B cell (primary cell): Measurements from ENCODE around the gene PPFIA2. TPM values are rescaled to one million over a fixed set of nuclear protein-coding genes. Genes with fewer than 3 reads are reported as not detected.

ENCODE experiments used
- ATAC-seq: fragments of 200-7000 bp; cut with Tn5 transposase; one replicate; pipeline ENCODE4 v1.10.0; 2021; ENCODE audit warnings: low read depth, mild to moderate bottlenecking, moderate number of reproducible peaks, moderate library complexity
- CTCF ChIA-PET: fragments of 350-600 bp; sonication (Branson Sonifier 250); formaldehyde crosslinking; loops from one replicate; lab custom pipeline; 2021; ENCODE audit warnings: antibody characterized with exemption, inconsistent platforms; lab: Charles Lee
- POLR2A ChIA-PET: fragments of 350-600 bp; sonication (Branson Sonifier 250); formaldehyde crosslinking; loops from one replicate; lab custom pipeline; 2021; ENCODE audit warnings: antibody characterized with exemption; lab: Charles Lee
- DNase-seq: peaks from one replicate; pipeline ENCODE4 v3.0.0; 2013
- H2AFZ ChIP-seq: 2 replicates; pipeline ENCODE4 v1.6.1; 2012; ENCODE audit warnings: mild to moderate bottlenecking, low read depth, low read length; ENCODE audit not compliant: insufficient read depth, poor library complexity, severe bottlenecking
- H3K27ac ChIP-seq, 2 donors: 1 replicate in 1 of 2; 2 replicates in 1 of 2; pipeline ENCODE4 v1.5.1; 2012 to 2013; ENCODE audit warnings: low read length in 2 of 2, mild to moderate bottlenecking in 2 of 2, moderate library complexity in 1 of 2
- H3K27me3 ChIP-seq, 4 experiments: fragments of 200-600 bp in 1 of 4; sonication (generic) in 1 of 4; replicated peaks in 1 of 4; 1 replicate in 2 of 4; 2 replicates in 2 of 4; pipeline versions ENCODE4 v1.6.1 to v1.7.0; 2013 to 2016; ENCODE audit warnings: low read length in 3 of 4, mild to moderate bottlenecking in 2 of 4, mixed read lengths in 1 of 4, moderate library complexity in 1 of 4; ENCODE audit not compliant: insufficient read depth in 4 of 4, control insufficient read depth in 3 of 4; ENCODE audit errors: control extremely low read depth in 1 of 4
- H3K36me3 ChIP-seq, 2 experiments: replicated peaks in 1 of 2; 1 replicate in 1 of 2; 2 replicates in 1 of 2; pipeline versions ENCODE4 v1.6.1 to v1.7.1; 2013; ENCODE audit warnings: low read length in 1 of 2; ENCODE audit not compliant: insufficient read depth in 2 of 2, control insufficient read depth in 1 of 2; ENCODE audit errors: control extremely low read depth in 1 of 2, extremely low read depth in 1 of 2
- H3K4me1 ChIP-seq, 2 donors: fragments of 200-600 bp in 1 of 2; sonication (generic) in 1 of 2; 1 replicate in 1 of 2; 2 replicates in 1 of 2; pipeline versions ENCODE4 v1.5.1 to v1.6.1; 2013 to 2017; ENCODE audit warnings: low read length in 2 of 2; ENCODE audit not compliant: control insufficient read depth in 2 of 2, insufficient read depth in 2 of 2
- H3K4me2 ChIP-seq: replicated peaks from 2 replicates; pipeline ENCODE3; 2012; ENCODE audit warnings: mild to moderate bottlenecking, low read depth, low read length; ENCODE audit not compliant: poor library complexity, severe bottlenecking
- H3K4me3 ChIP-seq, 5 experiments: fragments of 200-600 bp in 1 of 5; sonication (generic) in 1 of 5; 1 replicate in 3 of 5; 2 replicates in 2 of 5; pipeline versions ENCODE4 v1.5.1 to v1.7.0; 2011 to 2016; ENCODE audit warnings: low read length in 4 of 5, mild to moderate bottlenecking in 4 of 5, low read depth in 2 of 5, control low read depth in 1 of 5, moderate library complexity in 1 of 5; ENCODE audit not compliant: insufficient read depth in 1 of 5; ENCODE audit errors: control extremely low read depth in 1 of 5, extremely low read depth in 1 of 5
- H3K79me2 ChIP-seq: fragments of 200-600 bp; sonication (generic); one replicate; pipeline ENCODE4 v1.6.0; 2016; ENCODE audit warnings: low read length; ENCODE audit not compliant: control insufficient read depth, insufficient read depth
- H3K9ac ChIP-seq: fragments of 200-600 bp; sonication (generic); 2 replicates; pipeline ENCODE4 v1.6.1; 2017; ENCODE audit warnings: mild to moderate bottlenecking, low read length, moderate library complexity
- H3K9me3 ChIP-seq, 3 donors: one replicate each; pipeline versions ENCODE4 v1.6.1 to v1.7.1; 2013; ENCODE audit warnings: low read length in 2 of 3; ENCODE audit not compliant: control insufficient read depth in 2 of 3, insufficient read depth in 1 of 3; ENCODE audit errors: control extremely low read depth in 1 of 3
- H4K20me1 ChIP-seq: 2 replicates; pipeline ENCODE4 v1.6.0; 2012; ENCODE audit warnings: mild to moderate bottlenecking, low read length; ENCODE audit not compliant: insufficient read depth, control insufficient read depth, poor library complexity, severe bottlenecking
- H3K27ac Mint-ChIP-seq: one replicate; pipeline ENCODE4 v1.8.0; 2021; ENCODE audit warnings: mixed read lengths
- H3K27me3 Mint-ChIP-seq: one replicate; pipeline ENCODE4 v1.8.0; 2021; ENCODE audit warnings: mixed read lengths
- H3K4me1 Mint-ChIP-seq: one replicate; pipeline ENCODE4 v1.8.0; 2021; ENCODE audit warnings: mixed read lengths
- H3K4me3 Mint-ChIP-seq: one replicate; pipeline ENCODE4 v1.8.0; 2021; ENCODE audit warnings: mixed read lengths
- H3K9me3 Mint-ChIP-seq: one replicate; pipeline ENCODE4 v1.8.0; 2022; ENCODE audit warnings: mixed read lengths; ENCODE audit not compliant: insufficient read depth
- CTCF ChIP-seq: fragments of 200-600 bp; IDR thresholded peaks from one replicate; pipeline ENCODE4 v1.8.0; 2022; ENCODE audit warnings: antibody characterized with exemption, mild to moderate bottlenecking
- EZH2 ChIP-seq: IDR thresholded peaks from 2 replicates; pipeline ENCODE4 v1.6.1; 2012; ENCODE audit warnings: borderline replicate concordance, low read depth, mild to moderate bottlenecking, moderate library complexity, low read length; ENCODE audit not compliant: insufficient read depth, poor library complexity, severe bottlenecking
- WGBS: methylation state at CpG from one replicate; pipeline ENCODE4 v1.1.5; 2013; ENCODE audit warnings: missing lambda C conversion rate; ENCODE audit not compliant: insufficient coverage; 5-methylcytosine and 5-hydroxymethylcytosine counted together
- intact Hi-C: fragments of 100-400 bp; cut with micrococcal nuclease; formaldehyde crosslinking; loops from one replicate; pipeline ENCODE4 v1.10.0; 2022
- polyA plus RNA-seq: library from polyadenylated mRNA; depleted of rRNA; stranded (reverse); fragments of >200 nt; gene quantifications from 2 replicates; pipeline ENCODE4 v1.2.3, GENCODE V29; 2012
- total RNA-seq, 2 donors: library from RNA; stranded (reverse); fragments of 120-200 nt in 1 of 2; gene quantifications; 1 replicate in 1 of 2; 2 replicates in 1 of 2; pipeline versions ENCODE4 v1.2.3 to v1.2.4, GENCODE V29; 2013 to 2022

The PPFIA2 gene
- total and polyA plus RNA-seq, 2 donors (not counting 1 experiment from before 2014, with no cell fraction given) = not detected

- WGBS = no CpG with 5 or more reads among the region's 3 CpGs
- no peak for ATAC-seq
- CTCF ChIA-PET = no interaction called here
Observed at GRCh38 chr12:81216739-81217138, 542.4 kb downstream of the PPFIA2 start.

More at GRCh38 chr12:81216739-81217138, 542.4 kb downstream of the PPFIA2 start:
- H3K4me2 ChIP-seq = no peak overlapping the region
- DNase-seq = no peak
- no peaks in the 10 kb centered on the region for H3K9me3 ChIP-seq
- TF ChIP-seq CTCF (no peak), EZH2 (no peak)
- no peaks in the 10 kb centered on the region for H3K27me3 ChIP-seq
- Mint-ChIP-seq H3K4me3 (no peak overlapping the region), H3K27me3 (no peaks in the 10 kb centered on the region), H3K27ac (no peak overlapping the region), H3K4me1 (no peaks in the 10 kb centered on the region), H3K9me3 (no peaks in the 10 kb centered on the region)
- H3K79me2 ChIP-seq = no peaks in the 10 kb centered on the region
- H4K20me1 ChIP-seq = no peaks in the 10 kb centered on the region
- no peaks in the 10 kb centered on the region for H3K36me3 ChIP-seq
- POLR2A ChIA-PET = no interaction called here
- no peak overlapping the region for H3K27ac ChIP-seq
- no peaks in the 10 kb centered on the region for H3K4me1 ChIP-seq
- intact Hi-C loops = no loop called here
- no peak overlapping the region for H3K4me3 ChIP-seq
- no peak overlapping the region for H2AFZ ChIP-seq
- no peak overlapping the region for H3K9ac ChIP-seq
